GM13977 (cell line): ENCODE data around the gene MYORG.

ENCODE experiments used
- DNase-seq: peaks from one replicate; pipeline ENCODE4 v3.0.0; 2012; ENCODE audit warnings: low spot score
- in situ Hi-C: fragments of 300-500 bp; cut with MboI; formaldehyde crosslinking; loops from one replicate; pipeline ENCODE4 v1.12.0; 2022; ENCODE audit warnings: low sequenced_read_pairs, low pct_unique_long_range_greater_than_20kb, mixed read lengths, inconsistent platforms; ENCODE audit not compliant: unreplicated experiment
- TF ChIP-seq, protein P1 (sequence below): IDR thresholded peaks from 2 replicates; pipeline ENCODE4 v1.5.1; 2012; ENCODE audit warnings: mild to moderate bottlenecking, control low read depth; ENCODE audit not compliant: insufficient read depth; ENCODE audit errors: extremely low read depth, missing control alignments

The MYORG gene

DNA sequence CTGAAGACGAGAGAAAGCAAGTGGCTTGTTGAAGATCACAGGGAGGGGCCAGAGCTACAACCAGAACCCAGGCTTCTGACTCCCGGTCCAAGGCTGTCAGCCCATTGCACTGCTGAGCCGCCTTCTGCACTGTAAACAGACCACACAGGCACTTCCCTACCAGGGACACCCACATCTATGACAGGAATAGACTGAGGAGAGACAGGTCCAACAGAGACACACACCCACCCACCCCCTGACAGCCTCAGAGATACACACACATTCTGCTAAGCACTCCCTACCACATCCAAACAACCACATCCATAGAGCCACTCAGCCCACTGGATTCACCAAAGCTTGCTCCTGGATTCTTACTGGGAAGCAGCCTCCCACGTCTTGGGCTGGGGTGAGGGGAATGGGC, 23.0 kb upstream of the MYORG start:
- TF ChIP-seq, protein P1, sequence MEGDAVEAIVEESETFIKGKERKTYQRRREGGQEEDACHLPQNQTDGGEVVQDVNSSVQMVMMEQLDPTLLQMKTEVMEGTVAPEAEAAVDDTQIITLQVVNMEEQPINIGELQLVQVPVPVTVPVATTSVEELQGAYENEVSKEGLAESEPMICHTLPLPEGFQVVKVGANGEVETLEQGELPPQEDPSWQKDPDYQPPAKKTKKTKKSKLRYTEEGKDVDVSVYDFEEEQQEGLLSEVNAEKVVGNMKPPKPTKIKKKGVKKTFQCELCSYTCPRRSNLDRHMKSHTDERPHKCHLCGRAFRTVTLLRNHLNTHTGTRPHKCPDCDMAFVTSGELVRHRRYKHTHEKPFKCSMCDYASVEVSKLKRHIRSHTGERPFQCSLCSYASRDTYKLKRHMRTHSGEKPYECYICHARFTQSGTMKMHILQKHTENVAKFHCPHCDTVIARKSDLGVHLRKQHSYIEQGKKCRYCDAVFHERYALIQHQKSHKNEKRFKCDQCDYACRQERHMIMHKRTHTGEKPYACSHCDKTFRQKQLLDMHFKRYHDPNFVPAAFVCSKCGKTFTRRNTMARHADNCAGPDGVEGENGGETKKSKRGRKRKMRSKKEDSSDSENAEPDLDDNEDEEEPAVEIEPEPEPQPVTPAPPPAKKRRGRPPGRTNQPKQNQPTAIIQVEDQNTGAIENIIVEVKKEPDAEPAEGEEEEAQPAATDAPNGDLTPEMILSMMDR = no peak
- no peak for DNase-seq
- in situ Hi-C loops = no loop called here

DNA sequence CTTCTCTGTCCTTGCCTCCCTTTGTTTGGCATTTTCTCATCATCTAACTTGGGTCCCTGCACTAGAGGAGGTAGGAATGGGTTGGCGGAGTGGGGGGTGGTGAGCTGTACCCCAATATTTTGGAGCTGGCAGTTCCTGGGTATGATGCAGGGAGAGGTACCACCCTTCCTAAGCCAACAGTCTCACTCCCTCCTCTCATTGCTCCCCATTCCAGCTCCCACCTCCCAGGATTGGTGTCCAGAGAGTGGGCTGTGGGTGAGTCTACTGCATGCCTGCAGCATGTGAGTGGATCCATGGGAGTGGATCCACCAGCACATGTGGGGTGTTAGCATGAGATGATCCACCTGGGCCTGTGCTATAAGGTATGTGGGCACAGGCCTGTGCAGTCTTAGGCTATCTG, 22.2 kb upstream of the MYORG start:
- DNase-seq = no peak
- in situ Hi-C loops = no loop called here
- TF ChIP-seq, protein P1 = no peak

DNA sequence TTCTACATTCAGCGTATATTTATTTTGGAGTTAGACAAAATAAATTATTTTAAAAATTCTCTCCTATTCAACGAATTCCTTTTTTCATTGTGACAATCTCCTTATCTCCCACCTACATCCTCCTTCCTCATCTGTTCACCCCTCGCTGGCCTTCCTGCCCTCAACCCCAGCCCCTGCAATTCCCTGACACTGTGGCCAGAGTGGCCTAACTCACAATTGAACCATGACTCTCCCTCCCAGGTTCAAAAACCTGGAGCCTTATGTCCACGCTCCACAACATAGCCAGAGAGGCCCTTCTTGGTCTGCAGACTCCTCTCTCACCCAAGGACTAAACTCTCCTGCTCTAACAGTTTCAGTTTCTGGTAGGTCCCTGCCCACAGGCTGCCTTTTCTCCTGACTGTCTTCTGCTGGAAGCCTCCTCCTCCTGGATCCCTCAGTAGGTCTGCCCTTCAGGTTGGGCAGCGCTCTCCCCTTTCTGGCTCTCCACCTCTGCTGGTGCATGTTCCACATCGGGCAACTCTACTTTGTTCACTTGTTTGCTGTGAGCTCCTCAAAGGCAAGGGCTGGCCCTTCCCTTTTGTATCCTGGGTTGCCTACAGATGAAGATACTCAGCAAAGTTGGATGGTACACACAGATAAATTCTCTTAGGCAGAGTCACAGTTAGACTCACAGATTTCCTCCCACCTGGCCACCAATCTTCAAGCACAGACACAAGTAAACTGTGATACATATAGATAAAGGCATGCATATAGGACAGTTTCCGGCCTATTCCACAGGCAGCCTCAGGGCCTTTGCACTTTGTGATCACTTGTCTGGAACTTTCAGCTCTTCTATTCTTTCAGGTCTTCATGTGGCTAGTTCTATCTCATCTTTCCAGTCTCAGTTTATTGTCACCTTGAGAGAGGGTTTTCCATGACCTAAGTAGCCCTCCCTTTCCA, 19.8 kb upstream of the MYORG start:
- TF ChIP-seq, protein P1 = no peak
- in situ Hi-C loops = no loop called here
- DNase-seq = no peak

DNA sequence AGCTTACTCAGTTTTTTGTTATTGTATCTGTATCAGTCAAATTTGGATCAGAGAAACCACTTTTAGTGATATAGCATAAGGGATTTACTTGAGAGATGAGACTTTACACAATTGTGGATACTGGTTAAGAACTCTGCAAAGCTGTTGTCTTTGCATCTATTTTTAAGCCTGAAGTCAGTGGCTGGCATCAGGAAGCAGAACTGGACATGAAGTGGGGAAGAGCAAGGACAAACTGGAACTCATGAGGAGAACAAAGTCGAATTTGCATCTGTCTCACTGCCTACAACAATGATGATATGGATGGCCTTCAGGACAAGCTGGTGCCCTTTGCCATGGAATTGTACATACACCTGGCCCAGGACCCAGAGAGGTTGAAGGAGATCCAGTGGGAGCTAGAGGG, 15.8 kb upstream of the MYORG start:
- in situ Hi-C loops = no loop called here
- DNase-seq = no peak
- TF ChIP-seq, protein P1 = no peak

DNA sequence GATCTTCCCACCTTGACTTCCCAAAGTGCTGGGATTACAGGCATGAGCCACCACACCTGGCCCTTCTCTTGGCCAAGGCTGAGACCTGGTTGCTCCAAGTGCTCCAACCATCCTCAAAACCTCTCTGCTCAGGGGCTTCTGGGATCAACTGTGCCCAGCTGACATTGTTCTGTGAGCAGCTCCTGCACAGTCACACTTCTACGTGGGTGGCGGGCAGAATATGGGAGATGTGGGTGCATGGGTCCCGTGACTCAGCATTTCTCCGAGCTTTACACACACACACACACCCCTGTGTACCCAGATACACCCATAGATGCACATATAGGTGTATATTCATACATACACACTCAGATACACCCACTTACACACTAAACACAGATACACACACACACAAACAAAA, 10.5 kb upstream of the MYORG start:
- DNase-seq = no peak
- TF ChIP-seq, protein P1 = no peak
- in situ Hi-C loops = no loop called here

DNA sequence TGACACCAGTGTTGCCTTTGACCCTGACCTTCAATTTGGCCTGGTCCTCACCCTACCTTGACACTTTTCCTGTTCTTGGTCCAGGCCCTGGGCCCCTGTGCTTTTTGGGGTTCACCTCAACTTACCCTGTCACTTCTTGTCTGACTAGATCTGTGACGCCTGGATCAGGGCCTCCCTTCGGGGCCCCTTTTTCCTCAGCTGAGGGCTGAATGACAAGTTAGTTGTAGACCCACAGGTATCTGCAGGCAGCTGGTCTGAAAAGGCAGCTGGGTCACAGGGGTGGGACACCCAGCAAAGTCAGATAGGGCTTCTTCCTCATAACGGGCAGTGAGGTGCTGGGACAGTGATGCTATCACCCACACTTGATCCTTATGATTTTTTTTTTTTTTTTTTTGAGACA, 10.0 kb upstream of the MYORG start:
- in situ Hi-C loops = no loop called here
- TF ChIP-seq, protein P1 = no peak
- DNase-seq = no peak
